Measurements from ENCODE around the gene ADH5. TPM values are rescaled to one million over a fixed set of nuclear protein-coding genes. Genes with fewer than 3 reads are reported as not detected.
"Not testable (repeated sequence)": the region's sequence is repeated elsewhere in the genome, so short reads cannot be mapped to it uniquely, and the experiment has no call there.

ADH5 gene
- total and polyA plus RNA-seq, 9 of the 15 experiments (the other 6 are each of a cell fraction or from before 2014, with no cell fraction given): 115 to 310 (median 200) TPM

DNA sequence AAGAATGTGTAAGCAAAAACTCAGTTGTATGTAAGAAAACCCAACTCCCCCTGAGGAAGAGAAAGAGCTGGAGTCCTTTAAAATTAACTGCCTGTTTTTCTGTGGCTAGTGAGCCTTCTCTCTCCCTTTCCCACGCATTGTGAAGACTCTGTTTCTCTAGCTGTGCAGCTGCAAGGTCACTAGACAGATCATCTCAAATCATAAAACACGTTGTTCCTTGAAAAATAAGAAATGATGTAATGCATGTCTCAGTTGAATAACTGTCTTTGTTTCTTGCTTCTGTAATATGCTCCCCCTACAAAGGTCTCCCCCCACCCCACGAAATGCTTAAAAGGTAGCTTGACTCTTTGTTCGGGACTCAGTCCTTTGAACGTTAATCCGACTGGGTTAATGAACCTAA lies 7.7 kb downstream of the ADH5 start:
- CTCF ChIA-PET (ENCODE audit: low intra/inter-chr PET ratio); BruUV-seq (replicated peaks); H2AFZ ChIP-seq (ENCODE audit: low read depth, low read length); POLR2A ChIA-PET; H3K27me3 ChIP-seq (ENCODE audit: control insufficient read depth in 2 of 2, insufficient read depth in 2 of 2, low read length in 2 of 2); H3K4me1 ChIP-seq (replicated peaks in 1 of 2; ENCODE audit: control insufficient read depth in 2 of 2, insufficient read depth in 2 of 2, low read length in 2 of 2); DNase-seq (ENCODE audit: extremely low read depth in 1 of 4, low spot score in 3 of 4); H3K4me2 ChIP-seq (ENCODE audit: insufficient read depth, low read length); H4K20me1 ChIP-seq (replicated peaks; ENCODE audit: control insufficient read depth, insufficient read depth, low read length); H3K9ac ChIP-seq (ENCODE audit: insufficient read depth in 1 of 2, low read depth in 2 of 2, low read length in 2 of 2); H3K27ac ChIP-seq (ENCODE audit: extremely low read depth, low read depth, low read length); H3K4me3 ChIP-seq; H3K9me1 ChIP-seq (ENCODE audit: control insufficient read depth, insufficient read depth, low read length); in situ Hi-C loops (cut with MboI); FAIRE-seq; intact Hi-C loops (cut with micrococcal nuclease); ATAC-seq; H3K9me3 ChIP-seq (replicated peaks; ENCODE audit: control insufficient read depth, insufficient read depth, low read depth, low read length): not testable (repeated sequence)
- peaks cover 100% of the 10 kb centered on the region for H3K36me3 ChIP-seq (ENCODE audit: control insufficient read depth, insufficient read depth, low read length)
- peaks cover 25% of the 10 kb centered on the region for H3K79me2 ChIP-seq (ENCODE audit: control insufficient read depth, insufficient read depth, low read length)
- 64% methylated on average over 6 of the region's 6 CpGs for WGBS (ENCODE audit: insufficient coverage, low coverage, missing lambda C conversion rate)

DNA sequence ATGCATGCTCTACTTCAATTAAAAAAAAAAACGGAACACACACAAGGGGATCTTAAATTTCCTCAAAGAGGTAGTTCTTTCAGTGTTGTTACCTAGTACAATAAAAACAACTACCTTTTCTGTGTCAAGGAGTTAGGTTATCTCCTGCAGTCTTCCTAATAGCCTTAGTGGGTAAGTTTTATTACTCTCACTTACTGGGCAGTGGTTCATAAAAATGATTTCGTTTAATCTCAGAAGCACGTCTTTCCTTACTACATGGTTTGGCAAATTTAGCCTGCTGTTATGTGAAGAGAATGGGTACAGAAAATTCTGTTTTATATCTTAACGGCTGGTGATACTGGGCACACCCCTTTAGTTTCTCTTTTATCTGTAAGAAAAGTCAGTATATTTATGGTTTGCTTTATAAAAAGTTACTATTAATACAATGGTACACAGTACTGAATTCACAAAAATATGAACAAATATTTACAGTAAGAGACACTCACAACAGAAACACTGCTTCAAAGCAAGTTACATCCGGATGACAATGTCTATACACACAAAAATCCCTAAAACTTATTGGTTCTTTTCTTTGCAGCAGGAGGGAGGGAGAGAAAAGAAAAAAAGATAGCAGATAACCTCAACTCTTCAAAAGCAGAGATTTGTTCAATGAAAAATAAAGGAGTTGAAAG lies 8.8 kb downstream of the ADH5 start:
- Histone ChIP-seq H3K36me3 (ENCODE audit: control insufficient read depth, insufficient read depth, low read length) (peaks cover 99% of the 10 kb centered on the region), H3K9me3 (replicated peaks; ENCODE audit: control insufficient read depth, insufficient read depth, low read depth, low read length) (no peaks in the 10 kb centered on the region)

More for the DNA sequence above, 8.8 kb downstream of the ADH5 start:
- Histone ChIP-seq H3K79me2 (ENCODE audit: control insufficient read depth, insufficient read depth, low read length) (peaks cover 14% of the 10 kb centered on the region; the same call in 2 of the 3 replicates), H4K20me1 (replicated peaks; ENCODE audit: control insufficient read depth, insufficient read depth, low read length) (no peaks in the 10 kb centered on the region), H3K9me1 (ENCODE audit: control insufficient read depth, insufficient read depth, low read length) (no peaks in the 10 kb centered on the region), H3K4me3 (no peak overlapping the region), H3K27ac (ENCODE audit: extremely low read depth, low read depth, low read length) (no peak overlapping the region), H3K4me1 (replicated peaks in 1 of 2; ENCODE audit: control insufficient read depth in 2 of 2, insufficient read depth in 2 of 2, low read length in 2 of 2) (no peaks in the 10 kb centered on the region), H2AFZ (ENCODE audit: low read depth, low read length) (no peak overlapping the region), H3K4me2 (ENCODE audit: insufficient read depth, low read length) (no peak overlapping the region), H3K27me3 (ENCODE audit: control insufficient read depth in 2 of 2, insufficient read depth in 2 of 2, low read length in 2 of 2) (no peaks in the 10 kb centered on the region), H3K9ac (ENCODE audit: insufficient read depth in 1 of 2, low read depth in 2 of 2, low read length in 2 of 2) (no peak overlapping the region)
- CTCF ChIA-PET (ENCODE audit: low intra/inter-chr PET ratio): no interaction called here
- no TSS peak for BruUV-seq (replicated peaks)
- intact Hi-C loops (cut with micrococcal nuclease) (no loop called here), in situ Hi-C loops (cut with MboI) (no loop called here)
- POLR2A ChIA-PET: interaction anchor here (2.4 to 3.2 kb wide), 2 partner anchors 9 to 11 kb away, joined by 9 to 15 read pairs; partner anchors contain the start of gene ADH5
- ATAC-seq (no peak), DNase-seq (ENCODE audit: extremely low read depth in 1 of 4, low spot score in 3 of 4) (no peak), FAIRE-seq (no peak)
- WGBS (ENCODE audit: insufficient coverage, low coverage, missing lambda C conversion rate): 86% methylated on average over 5 of the region's 5 CpGs
- TF ChIP-seq, protein P1, sequence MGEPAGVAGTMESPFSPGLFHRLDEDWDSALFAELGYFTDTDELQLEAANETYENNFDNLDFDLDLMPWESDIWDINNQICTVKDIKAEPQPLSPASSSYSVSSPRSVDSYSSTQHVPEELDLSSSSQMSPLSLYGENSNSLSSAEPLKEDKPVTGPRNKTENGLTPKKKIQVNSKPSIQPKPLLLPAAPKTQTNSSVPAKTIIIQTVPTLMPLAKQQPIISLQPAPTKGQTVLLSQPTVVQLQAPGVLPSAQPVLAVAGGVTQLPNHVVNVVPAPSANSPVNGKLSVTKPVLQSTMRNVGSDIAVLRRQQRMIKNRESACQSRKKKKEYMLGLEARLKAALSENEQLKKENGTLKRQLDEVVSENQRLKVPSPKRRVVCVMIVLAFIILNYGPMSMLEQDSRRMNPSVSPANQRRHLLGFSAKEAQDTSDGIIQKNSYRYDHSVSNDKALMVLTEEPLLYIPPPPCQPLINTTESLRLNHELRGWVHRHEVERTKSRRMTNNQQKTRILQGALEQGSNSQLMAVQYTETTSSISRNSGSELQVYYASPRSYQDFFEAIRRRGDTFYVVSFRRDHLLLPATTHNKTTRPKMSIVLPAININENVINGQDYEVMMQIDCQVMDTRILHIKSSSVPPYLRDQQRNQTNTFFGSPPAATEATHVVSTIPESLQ (CRISPR knock-in tag; IDR thresholded peaks at IDR 0.05): no peak
- TF ChIP-seq ZNF76 (CRISPR knock-in tag; IDR thresholded peaks at IDR 0.05; ENCODE audit: borderline replicate concordance) (no peak), TCF7 (IDR thresholded peaks at IDR 0.05; ENCODE audit: borderline replicate concordance) (no peak), ZFP1 (CRISPR knock-in tag; IDR thresholded peaks at IDR 0.05) (no peak), ZNF174 (CRISPR knock-in tag; IDR thresholded peaks at IDR 0.05) (no peak)
